ENCODE measurements around the gene THY1. TPM values are rescaled to one million over a fixed set of nuclear protein-coding genes. Genes with fewer than 3 reads are reported as not detected.

Gene THY1
- total RNA-seq, 1 experiment from 2014 or later: 13.7 TPM

DNA sequence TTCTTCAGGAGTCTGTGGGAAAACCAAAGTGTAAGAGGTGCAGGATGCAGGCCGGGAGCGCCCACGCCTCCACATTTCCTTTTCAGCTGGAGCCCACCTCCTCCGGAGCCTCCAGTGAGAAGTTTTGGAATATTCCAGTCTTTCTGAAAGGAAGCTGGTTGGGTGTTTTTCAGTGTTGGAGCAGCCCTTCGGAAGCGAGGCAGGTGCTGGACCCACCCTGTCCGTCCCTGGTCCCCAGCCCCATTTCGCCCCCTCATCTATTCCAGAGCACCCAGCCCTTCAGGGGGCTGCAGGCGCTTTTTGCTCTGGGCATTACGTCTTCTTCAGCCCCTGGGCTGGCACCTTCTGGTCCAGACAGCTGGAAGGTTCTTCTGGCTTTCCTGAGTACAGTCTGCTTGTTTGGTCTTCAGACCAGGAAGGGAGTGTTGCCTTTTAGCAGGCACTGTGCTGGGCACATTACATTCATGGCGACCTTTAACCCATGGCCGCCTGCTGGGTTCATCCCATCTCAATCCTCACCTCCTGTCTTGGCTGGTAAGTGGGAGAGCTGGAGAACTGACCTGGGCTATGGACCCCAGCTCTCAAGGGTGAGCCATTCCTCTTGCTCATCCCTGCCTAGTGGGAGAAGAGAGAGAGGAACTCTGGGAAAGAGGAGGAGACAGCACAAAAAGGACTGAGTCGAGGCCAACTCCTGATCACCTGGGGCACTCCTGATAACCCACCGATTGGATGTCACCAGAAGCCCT is 710 bp upstream of the THY1 start:
- TF ChIP-seq SIN3A (IDR thresholded peaks at IDR 0.05; ENCODE audit: borderline replicate concordance, insufficient read depth, low read depth, low read length) (no peak), REST (IDR thresholded peaks at IDR 0.05; ENCODE audit: insufficient read depth in 1 of 2, low read depth in 2 of 2, low read length in 1 of 2) (no peak), POLR2AphosphoS5 (IDR thresholded peaks at IDR 0.05; ENCODE audit: low read depth, low read length) (no peak), TCF7L2 (IDR thresholded peaks at IDR 0.05; ENCODE audit: low read depth, low read length) (no peak)
- TF ChIP-seq, protein P1, sequence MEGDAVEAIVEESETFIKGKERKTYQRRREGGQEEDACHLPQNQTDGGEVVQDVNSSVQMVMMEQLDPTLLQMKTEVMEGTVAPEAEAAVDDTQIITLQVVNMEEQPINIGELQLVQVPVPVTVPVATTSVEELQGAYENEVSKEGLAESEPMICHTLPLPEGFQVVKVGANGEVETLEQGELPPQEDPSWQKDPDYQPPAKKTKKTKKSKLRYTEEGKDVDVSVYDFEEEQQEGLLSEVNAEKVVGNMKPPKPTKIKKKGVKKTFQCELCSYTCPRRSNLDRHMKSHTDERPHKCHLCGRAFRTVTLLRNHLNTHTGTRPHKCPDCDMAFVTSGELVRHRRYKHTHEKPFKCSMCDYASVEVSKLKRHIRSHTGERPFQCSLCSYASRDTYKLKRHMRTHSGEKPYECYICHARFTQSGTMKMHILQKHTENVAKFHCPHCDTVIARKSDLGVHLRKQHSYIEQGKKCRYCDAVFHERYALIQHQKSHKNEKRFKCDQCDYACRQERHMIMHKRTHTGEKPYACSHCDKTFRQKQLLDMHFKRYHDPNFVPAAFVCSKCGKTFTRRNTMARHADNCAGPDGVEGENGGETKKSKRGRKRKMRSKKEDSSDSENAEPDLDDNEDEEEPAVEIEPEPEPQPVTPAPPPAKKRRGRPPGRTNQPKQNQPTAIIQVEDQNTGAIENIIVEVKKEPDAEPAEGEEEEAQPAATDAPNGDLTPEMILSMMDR (IDR thresholded peaks at IDR 0.05): no peak
- in situ Hi-C loops (cut with HindIII; ENCODE audit: low pct_unique_long_range_greater_than_20kb, low sequenced_read_pairs): no loop called here
- BruUV-seq (replicated peaks): no TSS peak
- Histone ChIP-seq H3K27ac (ENCODE audit: low read length) (no peak overlapping the region), H3K36me3 (ENCODE audit: control insufficient read depth, insufficient read depth, low read length) (no peaks in the 10 kb centered on the region), H3K4me3 (ENCODE audit: low read depth in 2 of 2, low read length in 2 of 2) (peak overlapping the region in 1 of 2 experiments; percentile 51; a peak in 1 of 4 replicates), H3K4me1 (ENCODE audit: control insufficient read depth, insufficient read depth, low read length) (peaks cover 10% of the 10 kb centered on the region; the same call in 1 of the 2 replicates), H3K27me3 (ENCODE audit: control insufficient read depth, insufficient read depth, low read length) (peaks cover 5% of the 10 kb centered on the region), H3K9me3 (ENCODE audit: control insufficient read depth, insufficient read depth, low read depth, low read length) (no peaks in the 10 kb centered on the region)
- intact Hi-C loops (cut with micrococcal nuclease; ENCODE audit: unreplicated experiment): no loop called here
- CTCF ChIA-PET: interaction anchor here (0.5 to 0.6 kb wide), 2 partner anchors 67 to 111 kb away, joined by 4 to 5 read pairs; no protein-coding TSS in a partner anchor
- ATAC-seq: no peak
- DNase-seq (ENCODE audit: low read depth, low spot score): no peak
- POLR2A ChIA-PET: no interaction called here

GRCh38 chr11:119421941-119422808 is 797 bp downstream of the THY1 start:
- H3K4me3 ChIP-seq (ENCODE audit: low read depth in 2 of 2, low read length in 2 of 2): peak overlapping the region; percentile 51 to 55
- ATAC-seq (peak; percentile 68), DNase-seq (ENCODE audit: low read depth, low spot score) (no peak)
- intact Hi-C loops (cut with micrococcal nuclease; ENCODE audit: unreplicated experiment): no loop called here
- in situ Hi-C loops (cut with HindIII; ENCODE audit: low pct_unique_long_range_greater_than_20kb, low sequenced_read_pairs): no loop called here
- no peak for TF ChIP-seq POLR2AphosphoS5 (IDR thresholded peaks at IDR 0.05; ENCODE audit: low read depth, low read length)
- TF ChIP-seq, protein P1 (IDR thresholded peaks at IDR 0.05): no peak
- no peak for TF ChIP-seq SIN3A (IDR thresholded peaks at IDR 0.05; ENCODE audit: borderline replicate concordance, insufficient read depth, low read depth, low read length)
- TF ChIP-seq REST (IDR thresholded peaks at IDR 0.05; ENCODE audit: insufficient read depth in 1 of 2, low read depth in 2 of 2, low read length in 1 of 2): no peak
- no peak for TF ChIP-seq TCF7L2 (IDR thresholded peaks at IDR 0.05; ENCODE audit: low read depth, low read length)
- BruUV-seq (replicated peaks): no TSS peak
- H3K27ac ChIP-seq (ENCODE audit: low read length): no peak overlapping the region
- H3K4me1 ChIP-seq (ENCODE audit: control insufficient read depth, insufficient read depth, low read length): peaks cover 12% of the 10 kb centered on the region; the same call in 1 of the 2 replicates
- ChIA-PET CTCF (interaction anchor here (0.7 kb wide), 1 partner anchor 18 kb away, joined by 13 read pairs; no protein-coding TSS in a partner anchor), POLR2A (interaction anchor here (0.7 kb wide), 1 partner anchor 46 kb away, joined by 17 read pairs; no protein-coding TSS in a partner anchor)
- H3K27me3 ChIP-seq (ENCODE audit: control insufficient read depth, insufficient read depth, low read length): peaks cover 5% of the 10 kb centered on the region
- no peaks in the 10 kb centered on the region for H3K9me3 ChIP-seq (ENCODE audit: control insufficient read depth, insufficient read depth, low read depth, low read length)
- H3K36me3 ChIP-seq (ENCODE audit: control insufficient read depth, insufficient read depth, low read length): no peaks in the 10 kb centered on the region
